PC-3 (cell line): ENCODE measurements around the gene SAP25. TPM values are rescaled to one million over a fixed set of nuclear protein-coding genes. Genes with fewer than 3 reads are reported as not detected.

ENCODE experiments used
- ATAC-seq: fragments of 200-7000 bp; cut with Tn5 transposase; 2 replicates; pipeline ENCODE4 v1.9.1; 2020; ENCODE audit warnings: mild to moderate bottlenecking, moderate library complexity
- BruUV-seq: library from RNA; stranded (reverse); fragments of 400-500 nt; replicated peaks from 2 replicates; lab custom pipeline; 2021; lab: Mats Ljungman, UMichigan
- CTCF ChIA-PET: fragments of 300-600 bp; sonication (Branson Sonifier 250); formaldehyde crosslinking; loops from one replicate; lab custom pipeline; 2022; ENCODE audit warnings: antibody characterized with exemption; lab: Charles Lee
- POLR2A ChIA-PET: fragments of 300-600 bp; sonication (Branson Sonifier 250); formaldehyde crosslinking; loops from one replicate; lab custom pipeline; 2022; ENCODE audit warnings: antibody characterized with exemption; ENCODE audit not compliant: unreplicated experiment; lab: Charles Lee
- DNase-seq: peaks from one replicate; pipeline ENCODE4 v3.0.0-alpha.2; 2015
- H2AFZ ChIP-seq: fragments of 300-600 bp; sonication (generic); 2 replicates; pipeline ENCODE4 v1.6.0; 2016; ENCODE audit warnings: antibody characterized with exemption, low read length
- H3F3A ChIP-seq: fragments of 300-600 bp; sonication (generic); one replicate; pipeline ENCODE4 v1.6.0; 2017; ENCODE audit warnings: antibody characterized with exemption, low read length, control low read depth, mild to moderate bottlenecking; ENCODE audit not compliant: unreplicated experiment
- H3K27ac ChIP-seq: fragments of 300-600 bp; sonication (generic); 2 replicates; pipeline ENCODE4 v1.5.1; 2016; ENCODE audit warnings: mild to moderate bottlenecking, low read length
- H3K27me3 ChIP-seq: fragments of 300-600 bp; sonication (generic); 2 replicates; pipeline ENCODE4 v1.6.1; 2016; ENCODE audit warnings: low read length, mixed read lengths
- H3K36me3 ChIP-seq: fragments of 300-600 bp; sonication (generic); 2 replicates; pipeline ENCODE4 v1.6.1; 2016; ENCODE audit warnings: low read depth, mixed run types, low read length, mixed read lengths
- H3K4me1 ChIP-seq: fragments of 300-600 bp; sonication (generic); 2 replicates; pipeline ENCODE4 v1.5.1; 2016; ENCODE audit warnings: low read length; ENCODE audit not compliant: insufficient read depth
- H3K4me2 ChIP-seq: fragments of 300-600 bp; sonication (generic); 2 replicates; pipeline ENCODE4 v1.6.0; 2016; ENCODE audit warnings: low read length
- H3K4me3 ChIP-seq: fragments of 300-600 bp; sonication (generic); 2 replicates; pipeline ENCODE4 v1.5.1; 2016; ENCODE audit warnings: mild to moderate bottlenecking, low read length, mixed read lengths
- H3K79me2 ChIP-seq: fragments of 300-600 bp; sonication (generic); 2 replicates; pipeline ENCODE4 v1.6.1; 2017; ENCODE audit warnings: low read length, mixed read lengths
- H3K9ac ChIP-seq: fragments of 300-600 bp; sonication (generic); 2 replicates; pipeline ENCODE4 v1.6.0; 2016; ENCODE audit warnings: mild to moderate bottlenecking, low read length
- H3K9me2 ChIP-seq: fragments of 300-600 bp; sonication (generic); replicated peaks from 2 replicates; pipeline ENCODE4 v1.6.1; 2016; ENCODE audit warnings: mixed run types, low read length, mixed read lengths
- H3K9me3 ChIP-seq: fragments of 300-600 bp; sonication (generic); 2 replicates; pipeline ENCODE4 v1.6.1; 2016; ENCODE audit warnings: low read length, mixed read lengths
- H4K20me1 ChIP-seq: fragments of 300-600 bp; sonication (generic); 2 replicates; pipeline ENCODE4 v1.6.1; 2016; ENCODE audit warnings: low read length, mixed read lengths
- EZH2 ChIP-seq: fragments of 300-600 bp; sonication (generic); IDR thresholded peaks from one replicate; pipeline ENCODE4 v1.6.1; 2017; ENCODE audit warnings: antibody characterized with exemption, mild to moderate bottlenecking, low read length; ENCODE audit not compliant: unreplicated experiment
- EZH2phosphoT487 ChIP-seq: fragments of 300-600 bp; sonication (generic); IDR thresholded peaks from 2 replicates; pipeline ENCODE4 v1.6.1; 2018; ENCODE audit warnings: mild to moderate bottlenecking, antibody characterized with exemption, low read length, borderline replicate concordance
- intact Hi-C: fragments of 100-400 bp; cut with micrococcal nuclease; formaldehyde crosslinking; loops from 2 replicates; pipeline ENCODE4 v1.9.0; 2023
- total RNA-seq: library from RNA; depleted of rRNA; stranded (reverse); fragments of >200 nt; gene quantifications from 2 replicates; pipeline ENCODE4 v1.2.3, GENCODE V29; 2014
- TF ChIP-seq, protein P1 (sequence below): fragments of 300-600 bp; sonication (generic); conservative IDR thresholded peaks from 2 replicates; pipeline ENCODE4 v1.5.1; 2017; ENCODE audit warnings: antibody characterized with exemption, low read depth, mild to moderate bottlenecking, low read length

The SAP25 gene
- total RNA-seq, 1 experiment from 2014 or later, result 0.22 TPM

DNA sequence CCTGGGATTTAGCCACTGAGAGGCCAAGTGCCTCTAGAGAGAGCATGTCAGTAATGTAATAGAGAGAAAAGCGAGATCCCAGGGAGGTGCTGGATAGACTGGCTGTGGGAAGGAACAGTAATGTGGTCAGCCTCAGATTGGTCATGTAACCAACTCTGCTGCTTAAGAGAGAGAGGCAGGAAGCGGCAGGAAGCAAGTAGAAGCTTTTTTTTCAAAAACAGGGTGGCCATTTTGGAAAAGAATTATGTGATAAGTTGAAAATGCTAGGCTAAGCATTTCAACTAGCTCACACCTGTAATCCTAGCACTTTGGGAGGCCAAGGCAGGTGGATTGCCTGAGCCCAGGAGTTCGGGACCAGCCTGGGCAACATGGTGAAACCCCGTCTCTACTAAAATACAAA is 24.7 kb upstream of the SAP25 start:
- H3K9ac ChIP-seq, result no peak overlapping the region
- no peak overlapping the region for H2AFZ ChIP-seq
- no peak for TF ChIP-seq EZH2
- TF ChIP-seq, protein P1, sequence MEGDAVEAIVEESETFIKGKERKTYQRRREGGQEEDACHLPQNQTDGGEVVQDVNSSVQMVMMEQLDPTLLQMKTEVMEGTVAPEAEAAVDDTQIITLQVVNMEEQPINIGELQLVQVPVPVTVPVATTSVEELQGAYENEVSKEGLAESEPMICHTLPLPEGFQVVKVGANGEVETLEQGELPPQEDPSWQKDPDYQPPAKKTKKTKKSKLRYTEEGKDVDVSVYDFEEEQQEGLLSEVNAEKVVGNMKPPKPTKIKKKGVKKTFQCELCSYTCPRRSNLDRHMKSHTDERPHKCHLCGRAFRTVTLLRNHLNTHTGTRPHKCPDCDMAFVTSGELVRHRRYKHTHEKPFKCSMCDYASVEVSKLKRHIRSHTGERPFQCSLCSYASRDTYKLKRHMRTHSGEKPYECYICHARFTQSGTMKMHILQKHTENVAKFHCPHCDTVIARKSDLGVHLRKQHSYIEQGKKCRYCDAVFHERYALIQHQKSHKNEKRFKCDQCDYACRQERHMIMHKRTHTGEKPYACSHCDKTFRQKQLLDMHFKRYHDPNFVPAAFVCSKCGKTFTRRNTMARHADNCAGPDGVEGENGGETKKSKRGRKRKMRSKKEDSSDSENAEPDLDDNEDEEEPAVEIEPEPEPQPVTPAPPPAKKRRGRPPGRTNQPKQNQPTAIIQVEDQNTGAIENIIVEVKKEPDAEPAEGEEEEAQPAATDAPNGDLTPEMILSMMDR, result no peak
- TF ChIP-seq EZH2phosphoT487, result no peak
- intact Hi-C loops, result no loop called here
- no peaks in the 10 kb centered on the region for H3K79me2 ChIP-seq
- H3K4me3 ChIP-seq, result no peak overlapping the region
- no peaks in the 10 kb centered on the region for H3K27me3 ChIP-seq
- H3K4me1 ChIP-seq, result no peaks in the 10 kb centered on the region
- H3K9me3 ChIP-seq, result no peaks in the 10 kb centered on the region
- ChIA-PET POLR2A (no interaction called here), CTCF (no interaction called here)
- H3K36me3 ChIP-seq, result no peaks in the 10 kb centered on the region
- no peak overlapping the region for H3K27ac ChIP-seq
- ATAC-seq (no peak), DNase-seq (no peak)
- H3K9me2 ChIP-seq, result no peaks in the 10 kb centered on the region
- no TSS peak for BruUV-seq
- no peaks in the 10 kb centered on the region for H3F3A ChIP-seq
- no peaks in the 10 kb centered on the region for H4K20me1 ChIP-seq
- no peak overlapping the region for H3K4me2 ChIP-seq

GRCh38 chr7:100595188-100595587 is 21.5 kb upstream of the SAP25 start:
- ChIA-PET CTCF (no interaction called here), POLR2A (no interaction called here)
- intact Hi-C loops, result no loop called here

DNA sequence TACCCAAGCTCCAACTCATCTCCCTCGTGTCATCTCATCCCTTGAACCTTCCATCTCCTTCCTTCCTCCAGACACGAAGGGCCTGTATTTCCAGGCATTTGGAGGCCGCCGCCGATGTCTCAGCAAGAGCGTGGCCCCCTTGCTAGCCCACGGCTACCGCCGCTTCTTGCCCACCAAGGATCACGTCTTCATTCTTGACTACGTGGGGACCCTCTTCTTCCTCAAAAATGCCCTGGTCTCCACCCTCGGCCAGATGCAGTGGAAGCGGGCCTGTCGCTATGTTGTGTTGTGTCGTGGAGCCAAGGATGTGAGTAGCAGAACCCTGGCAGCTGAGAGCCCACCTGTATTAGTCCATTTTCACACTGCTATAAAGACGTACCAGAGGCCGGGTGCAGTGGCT is 17.9 kb upstream of the SAP25 start:
- ChIA-PET CTCF (interaction anchor here (0.7 kb wide), 1 partner anchor 113 kb away, joined by 4 read pairs; the partner anchor contains the start of gene TSC22D4), POLR2A (no interaction called here)
- TF ChIP-seq EZH2 (no peak), EZH2phosphoT487 (no peak)
- TF ChIP-seq, protein P1, result no peak
- intact Hi-C loops, result no loop called here
- DNase-seq (no peak), ATAC-seq (no peak)
- no peaks in the 10 kb centered on the region for H3K27me3 ChIP-seq
- H3K79me2 ChIP-seq, result no peaks in the 10 kb centered on the region
- no peak overlapping the region for H3K4me2 ChIP-seq
- no peaks in the 10 kb centered on the region for H3F3A ChIP-seq
- H3K36me3 ChIP-seq, result no peaks in the 10 kb centered on the region
- no peaks in the 10 kb centered on the region for H4K20me1 ChIP-seq
- H3K27ac ChIP-seq, result no peak overlapping the region
- H3K4me3 ChIP-seq, result no peak overlapping the region
- H3K4me1 ChIP-seq, result no peaks in the 10 kb centered on the region
- H3K9me3 ChIP-seq, result no peaks in the 10 kb centered on the region
- H3K9ac ChIP-seq, result no peak overlapping the region
- H2AFZ ChIP-seq, result no peak overlapping the region
- BruUV-seq, result no TSS peak
- no peaks in the 10 kb centered on the region for H3K9me2 ChIP-seq

More at GRCh38 chr7:100595188-100595587, 21.5 kb upstream of the SAP25 start:
- DNase-seq, result no peak
- TF ChIP-seq, protein P1, result no peak
- TF ChIP-seq EZH2 (no peak), EZH2phosphoT487 (no peak)
- Histone ChIP-seq H3F3A (no peaks in the 10 kb centered on the region), H3K27ac (no peak overlapping the region), H3K9me2 (no peaks in the 10 kb centered on the region), H3K79me2 (no peaks in the 10 kb centered on the region), H3K27me3 (no peaks in the 10 kb centered on the region), H3K4me3 (no peak overlapping the region), H2AFZ (no peak overlapping the region), H3K4me2 (no peak overlapping the region), H3K4me1 (no peaks in the 10 kb centered on the region), H4K20me1 (no peaks in the 10 kb centered on the region), H3K9me3 (no peaks in the 10 kb centered on the region), H3K9ac (no peak overlapping the region), H3K36me3 (no peaks in the 10 kb centered on the region)
- ATAC-seq, result no peak
- BruUV-seq, result no TSS peak
